ENCODE results near the gene RIGI.
"Not testable (repeated sequence)": the region's sequence is repeated elsewhere in the genome, so short reads cannot be mapped to it uniquely, and the experiment has no call there.

The RIGI gene

DNA sequence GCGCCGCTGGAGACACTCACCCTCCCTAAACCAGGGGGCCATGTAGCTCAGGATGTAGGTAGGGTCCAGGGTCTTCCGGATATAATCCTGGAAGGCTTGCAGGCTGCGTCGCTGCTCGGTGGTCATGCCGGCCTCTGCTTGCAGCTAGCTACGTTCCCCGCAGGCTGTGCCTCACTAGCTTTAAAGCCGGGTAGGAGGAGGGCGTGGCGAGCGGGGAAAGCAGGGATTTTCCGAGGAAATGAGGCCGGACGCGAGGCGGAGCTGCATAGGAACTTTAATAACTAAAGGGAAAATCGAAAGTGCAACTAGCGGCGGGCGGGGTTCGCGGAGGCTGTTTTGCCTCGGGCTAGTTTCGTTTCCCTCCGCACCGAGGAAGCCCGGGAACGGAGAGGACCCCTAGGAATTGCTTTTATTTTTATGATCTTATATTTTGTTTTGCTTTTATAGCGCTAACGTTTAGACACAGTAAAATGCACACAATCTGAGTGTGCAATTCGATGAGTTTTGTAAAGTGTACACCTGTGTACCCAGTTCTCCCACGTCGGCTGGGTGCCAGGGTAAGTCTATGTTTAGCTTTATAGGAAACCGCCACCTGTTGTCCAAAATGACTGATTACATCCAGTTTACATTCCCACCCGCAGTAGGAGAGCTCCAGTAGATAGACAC is at the start of gene RIGI:
Gene RIGI, minus strand, starts transcription at position 156 of the 666 bp plus-strand sequence. Its CDS starts 30 bp downstream, at position 126.
- peak; percentile 94 for DNase-seq

GRCh38 chr9:32574858-32575257 is 48.9 kb upstream of the RIGI start:
- DNase-seq, result no peak

DNA sequence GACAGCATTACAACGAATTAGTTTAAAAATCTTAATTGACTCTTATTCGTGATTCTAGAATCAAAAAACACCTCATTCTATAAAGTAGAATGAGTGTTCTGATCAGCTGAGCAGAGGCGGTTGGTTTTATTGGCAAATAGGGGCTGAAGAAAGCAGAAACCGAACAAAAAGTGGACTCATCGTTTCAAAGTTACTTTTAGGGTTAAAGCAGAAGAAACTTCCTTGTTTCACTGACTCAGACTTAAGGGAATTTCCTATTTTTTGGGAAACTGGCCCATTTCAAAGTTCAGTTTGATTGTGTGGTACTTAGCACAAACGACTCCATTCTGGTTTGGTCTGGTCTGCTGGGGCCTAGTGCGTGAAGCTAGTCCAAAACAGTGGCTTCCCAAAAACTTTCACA is 47.8 kb upstream of the RIGI start:
- DNase-seq, result no peak

DNA sequence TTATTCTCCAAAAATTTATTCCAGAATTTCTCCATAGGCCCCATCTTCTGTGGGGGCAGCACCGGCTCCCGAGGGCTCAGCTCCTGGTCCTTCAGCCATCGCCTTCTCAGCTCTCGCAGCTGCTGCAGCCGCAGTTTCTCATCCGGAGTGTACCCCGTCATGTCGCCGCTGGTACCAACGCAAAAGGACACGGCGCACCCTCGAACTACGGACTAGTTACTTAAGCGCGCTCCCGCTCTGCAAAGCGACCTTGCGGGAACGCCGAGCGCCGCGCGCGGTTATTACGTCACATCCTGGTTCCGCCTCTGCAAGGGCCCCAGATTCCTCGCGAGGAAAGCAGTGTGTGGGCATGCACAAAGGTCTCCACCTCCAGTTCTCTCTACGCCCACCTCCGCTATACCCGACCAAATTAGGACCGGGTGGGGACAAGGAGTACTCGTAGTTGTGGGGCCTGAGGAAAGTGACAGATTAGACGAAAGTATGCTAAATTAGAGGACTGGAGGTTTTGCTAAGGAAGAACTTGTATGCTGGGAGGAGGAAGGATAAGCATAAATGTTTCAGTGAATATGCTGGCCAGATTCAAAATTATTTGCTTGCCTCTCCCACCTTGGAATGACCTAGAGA is 47.0 kb upstream of the RIGI start, which contains the start of gene NDUFB6:
Gene NDUFB6, minus strand, starts transcription at position 260 of the 624 bp plus-strand sequence. Its CDS starts 99 bp downstream, at position 161.
- DNase-seq, result peak; percentile 94

DNA sequence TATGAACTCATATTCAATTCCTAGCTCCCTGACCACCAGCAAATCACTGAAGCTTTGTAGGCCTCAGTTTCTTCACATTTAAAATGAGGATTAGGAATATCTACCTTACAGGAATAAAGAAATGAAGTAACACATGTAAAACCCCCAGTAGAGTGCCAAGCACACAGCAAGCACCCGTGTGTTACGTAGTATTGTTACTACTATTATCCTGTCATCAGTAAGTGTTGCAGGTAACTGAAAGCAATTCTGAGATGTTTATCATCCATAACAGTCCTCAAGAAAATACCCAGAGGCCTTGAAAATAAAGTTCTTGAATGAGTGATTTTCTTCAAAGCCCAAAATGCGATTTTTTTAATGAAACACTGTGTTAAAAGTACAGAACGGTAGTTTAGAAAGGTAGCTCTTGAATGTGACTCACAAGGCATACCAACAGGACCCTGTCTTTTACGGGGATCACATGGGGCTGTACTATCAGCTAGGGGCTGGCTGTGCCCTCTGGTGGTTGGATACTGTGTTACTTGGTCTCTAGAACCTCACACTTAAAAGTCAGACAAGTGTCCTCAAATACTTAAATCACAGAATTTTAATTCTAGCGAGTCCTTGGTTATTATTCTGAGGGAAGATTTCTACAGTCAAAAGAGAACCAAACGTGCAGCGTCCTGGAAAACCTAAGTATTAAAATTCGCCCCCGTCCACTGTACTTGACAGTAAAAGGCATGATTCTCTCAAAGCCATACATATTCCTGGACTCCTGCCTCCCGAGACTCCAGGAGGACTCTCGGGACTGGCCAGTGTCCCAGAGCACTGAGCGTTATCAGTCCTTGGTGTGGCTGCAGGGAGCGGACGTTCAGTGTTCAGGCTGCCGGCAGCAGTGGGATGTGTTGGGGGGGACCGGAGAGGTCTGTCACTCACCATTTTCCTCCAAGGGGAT is 46.2 kb upstream of the RIGI start:
- DNase-seq, result peak; percentile 52

- no peak for DNase-seq
Measured at GRCh38 chr9:32570262-32570661, 44.3 kb upstream of the RIGI start.

DNA sequence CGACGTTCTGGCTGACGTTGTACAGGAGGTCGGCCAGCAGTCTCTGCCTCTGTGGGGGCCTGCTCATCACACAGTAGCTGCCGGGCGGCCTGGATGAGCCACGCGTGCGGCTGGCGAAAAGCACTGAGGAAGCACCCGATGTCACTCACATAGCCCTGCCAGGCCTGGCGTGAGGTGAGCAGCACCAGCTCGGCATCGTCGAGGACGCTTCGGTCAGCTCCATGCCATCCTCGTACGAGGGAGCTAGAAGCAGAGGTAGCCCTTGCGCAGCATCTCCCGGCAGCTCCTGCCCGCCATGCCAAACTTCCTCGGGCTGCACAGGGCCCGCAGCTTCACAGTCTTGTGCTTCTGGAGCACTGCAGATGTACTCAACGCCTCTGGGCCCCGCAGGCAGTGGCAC is 40.8 kb upstream of the RIGI start:
- no peak for DNase-seq

- no peak for DNase-seq
Measured at GRCh38 chr9:32565967-32566366, 40.0 kb upstream of the RIGI start.

DNA sequence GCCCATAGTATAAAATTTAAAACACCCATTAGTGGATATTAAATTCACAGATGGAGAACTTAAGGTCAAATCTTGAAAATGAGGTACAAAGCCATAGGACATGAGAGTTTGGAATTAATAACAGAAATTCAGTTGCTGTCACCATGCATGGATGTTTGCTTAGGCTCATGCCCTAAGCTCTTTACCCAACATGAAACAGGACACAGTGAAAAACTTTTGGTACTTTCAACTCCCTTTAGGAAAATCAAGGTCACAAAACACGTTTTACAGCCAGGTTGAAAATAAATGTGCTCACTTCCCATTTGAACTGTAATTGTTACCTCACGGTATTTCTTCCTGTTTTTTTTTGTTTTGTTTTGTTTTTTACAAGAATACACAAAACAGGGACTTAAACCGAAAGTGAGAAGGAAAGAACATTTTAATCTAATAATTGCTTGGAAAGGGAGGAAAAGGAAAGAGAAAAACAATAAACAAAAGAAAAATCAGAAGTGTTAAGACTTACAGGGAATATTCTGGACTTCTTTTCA is 32.5 kb upstream of the RIGI start:
- no peak for DNase-seq

- DNase-seq, result no peak
Measured at GRCh38 chr9:32554591-32554990, 28.6 kb upstream of the RIGI start.

DNA sequence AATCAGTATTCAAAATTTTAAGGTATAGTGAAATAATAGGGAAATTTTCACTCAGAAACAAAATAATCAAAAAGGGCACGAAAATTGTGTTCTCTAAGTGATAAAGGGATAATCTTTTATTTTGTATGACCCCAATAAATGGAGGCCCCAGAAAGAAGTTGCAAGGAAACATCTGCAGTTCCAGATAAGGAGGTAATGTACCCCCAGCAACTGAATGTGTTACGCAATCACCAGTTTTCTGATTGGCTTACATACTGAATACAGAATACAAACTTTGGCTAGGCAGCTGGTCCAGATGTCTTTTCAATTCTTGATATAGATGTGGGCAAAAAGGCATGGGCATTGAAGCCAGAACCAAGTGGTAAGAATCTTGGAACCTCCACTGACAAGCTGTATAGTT is 28.1 kb upstream of the RIGI start:
- no peak for DNase-seq

GRCh38 chr9:32552172-32552872 is 26.3 kb upstream of the RIGI start, which contains the start of the genes SMIM27 and TOPORS:
SMIM27 (plus strand) TSS chr9:32552327; CDS start chr9:32552435, 108 bp downstream.
TOPORS (minus strand) TSS chr9:32552586; CDS start chr9:32552436, 150 bp downstream.
- peak; percentile 95 for DNase-seq

DNA sequence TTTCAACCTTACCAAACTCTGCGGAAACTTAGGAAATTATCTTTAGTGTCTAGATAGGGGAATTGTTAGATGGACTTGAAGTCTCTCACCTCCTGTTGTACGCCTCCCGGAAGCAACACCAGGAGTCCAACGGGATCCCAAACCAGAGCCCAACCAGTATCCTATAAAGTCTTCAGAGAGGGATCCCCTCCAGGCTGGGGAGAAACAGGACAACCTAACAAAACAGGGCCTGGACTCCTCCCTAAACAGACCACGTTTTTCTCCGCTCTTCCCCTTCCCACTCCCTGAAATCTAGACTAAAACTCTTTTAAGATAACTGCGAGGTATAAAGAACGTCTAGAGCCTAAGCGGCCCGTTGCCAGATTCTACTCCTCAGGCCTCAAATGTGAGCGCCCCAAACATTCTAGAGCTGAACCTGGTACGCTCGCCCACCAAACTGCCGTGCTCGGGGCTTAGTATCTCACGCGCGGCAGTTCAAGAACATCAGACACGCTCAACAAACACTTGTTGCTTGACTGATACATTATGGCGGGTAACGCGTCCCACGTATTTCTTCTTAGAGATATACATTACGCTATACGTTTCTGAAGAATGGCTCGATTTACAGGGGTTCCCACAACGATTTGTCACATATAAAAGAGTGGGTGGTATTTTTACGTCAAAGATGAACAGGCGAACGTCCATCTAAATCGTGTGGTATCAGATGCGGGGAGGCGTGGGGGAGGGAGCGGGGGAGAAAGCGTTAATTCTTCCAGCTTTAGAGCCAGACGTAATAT is 25.5 kb upstream of the RIGI start:
- peak; percentile 63 for DNase-seq

- DNase-seq, result peak; percentile 98
Measured at GRCh38 chr9:32550562-32551275, 24.7 kb upstream of the RIGI start.

- no peak for DNase-seq
Measured at GRCh38 chr9:32550150-32550561, 24.2 kb upstream of the RIGI start.

DNA sequence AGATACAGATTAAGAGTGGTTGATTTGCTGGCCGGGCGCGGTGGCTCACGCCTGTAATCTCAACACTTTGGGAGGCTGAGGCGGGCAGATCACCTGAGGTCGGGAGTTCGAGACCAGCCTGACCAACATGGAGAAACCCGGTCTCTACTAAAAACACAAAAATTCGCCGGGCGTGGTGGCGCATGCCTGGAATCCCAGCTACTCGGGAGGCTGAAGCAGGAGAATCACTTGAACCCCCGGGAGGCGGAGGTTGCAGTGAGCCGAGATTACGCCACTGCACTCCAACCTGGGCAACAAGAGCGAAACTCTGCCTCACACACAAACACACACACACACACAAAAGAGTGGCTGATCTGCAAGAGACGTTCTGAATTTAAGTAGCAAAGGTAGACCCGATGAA is 22.2 kb upstream of the RIGI start:
- DNase-seq, result not testable (repeated sequence)

DNA sequence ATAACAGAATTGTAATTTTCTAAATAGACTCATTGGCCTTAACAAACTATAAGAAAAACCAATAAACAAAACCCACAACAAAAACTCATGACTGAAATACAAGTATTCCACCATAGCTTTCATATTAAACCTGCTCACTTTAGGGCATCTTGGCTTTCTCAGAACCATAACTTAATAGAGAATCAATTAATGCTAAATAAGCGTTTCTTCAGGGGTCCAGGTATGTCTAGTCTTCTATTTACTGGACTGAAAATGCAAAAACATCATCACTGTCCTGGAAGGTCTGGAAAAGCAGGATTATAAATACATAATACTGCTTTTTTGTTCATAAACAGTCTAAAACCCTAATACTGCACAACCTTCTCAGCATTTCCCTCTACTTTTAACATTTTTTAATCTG is 19.9 kb upstream of the RIGI start:
- DNase-seq, result no peak

- DNase-seq, result no peak
Measured at GRCh38 chr9:32543047-32543446, 17.1 kb upstream of the RIGI start.

DNA sequence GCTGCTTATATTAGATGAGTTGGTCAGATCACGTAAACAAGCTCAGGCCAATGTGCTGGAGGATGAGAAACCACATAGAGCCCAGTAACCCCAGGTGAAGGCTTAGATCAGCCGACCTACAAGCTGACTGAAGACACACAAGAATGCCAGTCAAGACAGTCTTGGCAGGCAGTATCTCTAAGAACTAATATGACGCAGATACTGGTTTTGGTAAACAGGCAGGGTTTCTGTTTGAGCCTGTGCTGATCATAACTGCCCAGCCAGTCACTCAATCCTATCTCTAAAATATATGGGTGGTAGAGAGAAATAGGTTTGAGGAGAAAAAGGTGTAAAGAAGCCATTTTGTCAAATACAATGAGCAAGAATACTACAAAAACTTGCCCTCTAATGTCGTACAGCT is 7.8 kb upstream of the RIGI start:
- no peak for DNase-seq

DNA sequence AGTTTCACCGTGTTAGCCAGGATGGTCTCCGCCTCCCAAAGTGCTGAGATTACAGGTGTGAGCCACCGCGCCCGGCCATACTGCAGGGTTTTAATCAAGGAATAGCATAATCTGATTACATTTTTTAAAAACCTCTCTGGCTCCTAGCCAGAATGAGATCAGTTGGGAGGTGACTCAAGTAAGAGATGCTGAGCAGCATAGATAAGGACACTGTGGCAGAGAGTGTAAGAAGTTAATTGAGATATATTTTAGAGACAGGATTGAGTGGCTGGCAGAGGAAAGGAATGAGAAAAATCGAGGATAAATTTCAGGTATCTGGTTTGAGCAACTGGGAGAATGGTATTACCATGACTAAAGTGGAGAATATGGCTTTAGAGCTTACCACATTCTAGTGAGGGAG is 7.3 kb upstream of the RIGI start:
- DNase-seq, result no peak

GRCh38 chr9:32526707-32527048 is 682 bp upstream of the RIGI start:
- DNase-seq, result no peak
